ENCODE data around the gene NEK11.

The NEK11 gene

GRCh38 chr3:131338948-131339640, 312.4 kb downstream of the NEK11 start:
- no peaks in the 10 kb centered on the region for H3K36me3 ChIP-seq (ENCODE audit: insufficient read depth, insufficient read length, low read length)
- TF ChIP-seq SUZ12 (IDR thresholded peaks at IDR 0.05; ENCODE audit: extremely low read depth, insufficient read depth, insufficient read length) (no peak), ZNF274 (IDR thresholded peaks at IDR 0.05; ENCODE audit: low read depth, low read length) (no peak), YY1 (IDR thresholded peaks at IDR 0.05; ENCODE audit: insufficient read depth, insufficient read length) (no peak)
- H3K27me3 ChIP-seq (ENCODE audit: insufficient read depth, insufficient read length) = no peaks in the 10 kb centered on the region
- H3K9ac ChIP-seq (ENCODE audit: insufficient read length, low read depth) = no peak overlapping the region
- no peak for DNase-seq (ENCODE audit: low read depth, low spot score)
- peaks cover 22% of the 10 kb centered on the region for H3K9me3 ChIP-seq (ENCODE audit: insufficient read depth, low read length)
- no peak overlapping the region for H3K4me3 ChIP-seq (ENCODE audit: insufficient read length, low read depth)
- H3K4me1 ChIP-seq (ENCODE audit: insufficient read depth, insufficient read length) = no peaks in the 10 kb centered on the region

GRCh38 chr3:131341761-131342160, 315.1 kb downstream of the NEK11 start:
- Histone ChIP-seq H3K4me3 (ENCODE audit: insufficient read length, low read depth) (no peak overlapping the region), H3K4me1 (ENCODE audit: insufficient read depth, insufficient read length) (no peaks in the 10 kb centered on the region), H3K9me3 (ENCODE audit: insufficient read depth, low read length) (peaks cover 25% of the 10 kb centered on the region), H3K36me3 (ENCODE audit: insufficient read depth, insufficient read length, low read length) (no peaks in the 10 kb centered on the region), H3K9ac (ENCODE audit: insufficient read length, low read depth) (no peak overlapping the region), H3K27me3 (ENCODE audit: insufficient read depth, insufficient read length) (no peaks in the 10 kb centered on the region)
- TF ChIP-seq YY1 (IDR thresholded peaks at IDR 0.05; ENCODE audit: insufficient read depth, insufficient read length) (no peak), SUZ12 (IDR thresholded peaks at IDR 0.05; ENCODE audit: extremely low read depth, insufficient read depth, insufficient read length) (no peak), ZNF274 (IDR thresholded peaks at IDR 0.05; ENCODE audit: low read depth, low read length) (no peak)
- DNase-seq (ENCODE audit: low read depth, low spot score) = no peak

GRCh38 chr3:131348911-131349310, 322.2 kb downstream of the NEK11 start:
- no peaks in the 10 kb centered on the region for H3K27me3 ChIP-seq (ENCODE audit: insufficient read depth, insufficient read length)
- H3K9ac ChIP-seq (ENCODE audit: insufficient read length, low read depth) = no peak overlapping the region
- TF ChIP-seq ZNF274 (IDR thresholded peaks at IDR 0.05; ENCODE audit: low read depth, low read length) (no peak), YY1 (IDR thresholded peaks at IDR 0.05; ENCODE audit: insufficient read depth, insufficient read length) (no peak), SUZ12 (IDR thresholded peaks at IDR 0.05; ENCODE audit: extremely low read depth, insufficient read depth, insufficient read length) (no peak)
- no peak overlapping the region for H3K4me3 ChIP-seq (ENCODE audit: insufficient read length, low read depth)
- H3K9me3 ChIP-seq (ENCODE audit: insufficient read depth, low read length) = peaks cover 4% of the 10 kb centered on the region; the same call in 1 of the 2 replicates
- no peaks in the 10 kb centered on the region for H3K4me1 ChIP-seq (ENCODE audit: insufficient read depth, insufficient read length)
- H3K36me3 ChIP-seq (ENCODE audit: insufficient read depth, insufficient read length, low read length) = no peaks in the 10 kb centered on the region
- DNase-seq (ENCODE audit: low read depth, low spot score) = no peak

GRCh38 chr3:131349454-131349853, 322.8 kb downstream of the NEK11 start:
- Histone ChIP-seq H3K9ac (ENCODE audit: insufficient read length, low read depth) (no peak overlapping the region), H3K4me3 (ENCODE audit: insufficient read length, low read depth) (no peak overlapping the region), H3K4me1 (ENCODE audit: insufficient read depth, insufficient read length) (no peaks in the 10 kb centered on the region), H3K27me3 (ENCODE audit: insufficient read depth, insufficient read length) (no peaks in the 10 kb centered on the region), H3K36me3 (ENCODE audit: insufficient read depth, insufficient read length, low read length) (no peaks in the 10 kb centered on the region), H3K9me3 (ENCODE audit: insufficient read depth, low read length) (no peaks in the 10 kb centered on the region)
- no peak for DNase-seq (ENCODE audit: low read depth, low spot score)
- TF ChIP-seq YY1 (IDR thresholded peaks at IDR 0.05; ENCODE audit: insufficient read depth, insufficient read length) (no peak), SUZ12 (IDR thresholded peaks at IDR 0.05; ENCODE audit: extremely low read depth, insufficient read depth, insufficient read length) (no peak), ZNF274 (IDR thresholded peaks at IDR 0.05; ENCODE audit: low read depth, low read length) (no peak)

- H3K4me3 ChIP-seq (ENCODE audit: insufficient read length, low read depth) = no peak overlapping the region
- DNase-seq (ENCODE audit: low read depth, low spot score) = no peak
- no peak overlapping the region for H3K9ac ChIP-seq (ENCODE audit: insufficient read length, low read depth)
- TF ChIP-seq YY1 (IDR thresholded peaks at IDR 0.05; ENCODE audit: insufficient read depth, insufficient read length) = no peak
- TF ChIP-seq ZNF274 (IDR thresholded peaks at IDR 0.05; ENCODE audit: low read depth, low read length) = no peak
- TF ChIP-seq SUZ12 (IDR thresholded peaks at IDR 0.05; ENCODE audit: extremely low read depth, insufficient read depth, insufficient read length) = no peak
- H3K36me3 ChIP-seq (ENCODE audit: insufficient read depth, insufficient read length, low read length) = no peaks in the 10 kb centered on the region
- H3K27me3 ChIP-seq (ENCODE audit: insufficient read depth, insufficient read length) = no peaks in the 10 kb centered on the region
- H3K9me3 ChIP-seq (ENCODE audit: insufficient read depth, low read length) = no peaks in the 10 kb centered on the region
- H3K4me1 ChIP-seq (ENCODE audit: insufficient read depth, insufficient read length) = no peaks in the 10 kb centered on the region
Measured at GRCh38 chr3:131349946-131350347, 323.3 kb downstream of the NEK11 start.

GRCh38 chr3:131350506-131350905, 323.8 kb downstream of the NEK11 start:
- H3K27me3 ChIP-seq (ENCODE audit: insufficient read depth, insufficient read length) = no peaks in the 10 kb centered on the region
- no peaks in the 10 kb centered on the region for H3K36me3 ChIP-seq (ENCODE audit: insufficient read depth, insufficient read length, low read length)
- no peaks in the 10 kb centered on the region for H3K4me1 ChIP-seq (ENCODE audit: insufficient read depth, insufficient read length)
- H3K9me3 ChIP-seq (ENCODE audit: insufficient read depth, low read length) = no peaks in the 10 kb centered on the region
- no peak overlapping the region for H3K4me3 ChIP-seq (ENCODE audit: insufficient read length, low read depth)
- TF ChIP-seq YY1 (IDR thresholded peaks at IDR 0.05; ENCODE audit: insufficient read depth, insufficient read length) (no peak), ZNF274 (IDR thresholded peaks at IDR 0.05; ENCODE audit: low read depth, low read length) (no peak), SUZ12 (IDR thresholded peaks at IDR 0.05; ENCODE audit: extremely low read depth, insufficient read depth, insufficient read length) (no peak)
- DNase-seq (ENCODE audit: low read depth, low spot score) = no peak
- no peak overlapping the region for H3K9ac ChIP-seq (ENCODE audit: insufficient read length, low read depth)

GRCh38 chr3:131353016-131353877, 326.6 kb downstream of the NEK11 start:
- Histone ChIP-seq H3K27me3 (ENCODE audit: insufficient read depth, insufficient read length) (no peaks in the 10 kb centered on the region), H3K9ac (ENCODE audit: insufficient read length, low read depth) (no peak overlapping the region), H3K36me3 (ENCODE audit: insufficient read depth, insufficient read length, low read length) (no peaks in the 10 kb centered on the region), H3K4me3 (ENCODE audit: insufficient read length, low read depth) (no peak overlapping the region), H3K9me3 (ENCODE audit: insufficient read depth, low read length) (no peaks in the 10 kb centered on the region), H3K4me1 (ENCODE audit: insufficient read depth, insufficient read length) (no peaks in the 10 kb centered on the region)
- no peak for TF ChIP-seq ZNF274 (IDR thresholded peaks at IDR 0.05; ENCODE audit: low read depth, low read length)
- TF ChIP-seq SUZ12 (IDR thresholded peaks at IDR 0.05; ENCODE audit: extremely low read depth, insufficient read depth, insufficient read length) = no peak
- TF ChIP-seq YY1 (IDR thresholded peaks at IDR 0.05; ENCODE audit: insufficient read depth, insufficient read length) = no peak
- no peak for DNase-seq (ENCODE audit: low read depth, low spot score)

Measured in NT2/D1 (cell line).